Urothelium cell line (cell line): ENCODE results near the gene ZNF232.
"Not testable (repeated sequence)": the region's sequence is repeated elsewhere in the genome, so short reads cannot be mapped to it uniquely, and the experiment has no call there.

ENCODE experiments used
- DNase-seq: peaks from one replicate; pipeline ENCODE4 v3.0.0; 2011; ENCODE audit warnings: low spot score, mixed read lengths
- FAIRE-seq: peaks from 2 replicates; lab custom pipeline; 2011; peaks lifted over from hg19 to GRCh38; lab: Jason Lieb, UNC

The ZNF232 gene

DNA sequence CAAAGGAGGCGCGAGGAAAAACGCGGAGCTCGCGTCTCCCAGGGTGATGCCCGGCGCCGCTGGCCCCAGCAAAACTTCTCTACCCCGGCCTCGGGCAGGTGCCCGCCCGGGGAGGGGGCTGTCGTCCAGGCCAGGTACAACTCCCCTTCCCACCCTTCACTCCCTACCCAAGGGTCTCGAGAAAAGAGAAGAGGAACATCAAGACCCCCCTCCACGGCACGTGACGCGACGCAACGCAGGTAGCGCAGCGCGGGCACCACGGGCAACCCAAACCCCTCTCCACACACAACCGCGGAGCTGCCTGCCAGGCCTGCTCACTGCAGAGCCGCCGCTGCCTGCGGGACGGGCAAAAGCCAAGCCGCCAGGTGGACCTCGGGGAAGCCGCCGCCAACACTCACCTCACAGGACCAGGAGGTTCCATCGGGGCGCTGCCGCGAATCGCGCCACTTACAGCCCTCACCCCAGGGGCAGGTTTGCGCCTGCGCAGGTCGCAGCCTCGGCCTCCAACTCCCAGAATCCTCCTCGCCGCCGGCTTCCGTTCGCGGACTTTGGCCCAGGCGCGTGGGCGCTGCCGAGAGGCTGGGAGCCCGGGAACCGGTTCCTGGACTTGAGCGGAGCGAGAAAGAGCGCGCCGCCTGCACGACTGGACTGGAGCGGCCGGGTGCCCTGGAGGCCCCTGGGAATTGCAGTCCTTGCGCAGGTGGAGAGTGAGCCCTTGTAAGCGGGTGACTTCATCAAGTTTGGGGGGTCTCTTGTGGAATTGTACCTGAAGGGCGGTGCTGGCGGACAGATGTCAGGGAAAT, at the start of gene ZNF232:
Gene ZNF232 (minus strand): TSS at position 477 of the 803 bp plus-strand sequence. CDS start 56 bp downstream, at position 421.
- DNase-seq (peak; percentile 92), FAIRE-seq (no peak)

DNA sequence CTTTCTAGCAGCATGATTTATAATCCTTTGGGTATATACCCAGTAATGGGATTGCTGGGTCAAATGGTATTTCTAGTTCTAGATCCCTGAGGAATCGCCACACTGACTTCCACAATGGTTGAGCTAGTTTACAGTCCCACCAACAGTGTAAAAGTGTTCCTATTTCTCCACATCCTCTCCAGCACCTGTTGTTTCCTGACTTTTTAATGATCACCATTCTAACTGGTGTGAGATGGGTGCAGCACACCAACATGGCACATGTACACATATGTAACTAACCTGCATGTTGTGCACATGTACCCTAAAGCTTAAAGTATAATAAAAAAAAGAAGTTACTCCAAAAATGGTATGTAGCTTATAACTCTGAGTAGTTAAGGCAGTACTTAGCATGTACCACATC, 49.0 kb upstream of the ZNF232 start:
- not testable (repeated sequence) for DNase-seq, FAIRE-seq

DNA sequence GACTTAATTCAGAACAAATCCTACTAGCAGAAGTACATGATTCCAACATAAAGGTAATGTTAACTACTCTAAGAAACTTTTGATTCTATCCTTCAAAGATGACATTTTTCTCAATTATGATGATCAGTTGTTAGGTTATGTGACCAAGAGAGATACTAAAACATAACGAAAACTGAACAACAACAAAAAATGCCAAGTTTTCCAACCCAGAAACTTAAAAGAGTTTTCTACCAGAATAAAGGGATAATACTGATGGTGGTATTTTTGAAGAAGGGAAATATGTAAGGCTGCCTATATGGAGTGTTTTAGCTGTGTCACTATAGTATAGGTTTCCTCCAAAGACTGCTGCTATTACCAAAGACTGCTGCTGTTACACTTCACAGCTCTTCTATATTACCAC, 34.4 kb upstream of the ZNF232 start:
- not testable (repeated sequence) for FAIRE-seq, DNase-seq

DNA sequence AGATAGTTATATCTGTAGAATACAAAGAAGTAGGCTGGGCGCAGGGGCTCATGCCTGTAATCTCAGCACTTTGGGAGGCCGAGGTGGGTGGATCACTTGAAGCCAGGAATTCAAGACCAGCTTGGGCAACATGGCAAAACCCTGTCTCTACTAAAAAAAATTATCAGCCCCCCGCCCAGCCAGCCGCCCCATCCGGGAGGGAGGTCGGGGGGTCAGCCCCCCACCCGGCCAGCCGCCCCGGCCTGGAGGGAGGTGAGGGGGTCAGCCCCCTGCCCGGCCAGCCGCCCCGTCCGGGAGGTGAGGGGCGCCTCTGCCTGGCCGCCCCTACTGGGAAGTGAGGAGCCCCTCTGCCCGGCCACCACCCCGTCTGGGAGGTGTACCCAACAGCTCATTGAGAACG, 31.2 kb upstream of the ZNF232 start:
- not testable (repeated sequence) for FAIRE-seq, DNase-seq

DNA sequence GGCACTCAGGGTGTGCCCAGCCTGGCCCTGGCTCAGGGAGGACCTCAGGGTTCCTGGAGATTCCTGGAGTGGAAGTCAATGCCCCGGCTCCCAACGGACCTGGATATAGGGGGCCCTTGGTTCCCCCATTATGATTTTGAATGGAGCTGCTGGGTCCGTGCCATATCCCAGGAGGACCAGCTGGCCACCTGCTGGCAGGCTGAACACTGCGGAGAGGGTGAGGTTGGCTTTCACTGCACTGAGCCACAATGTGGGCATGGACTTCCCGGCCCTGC, 27.7 kb upstream of the ZNF232 start:
- FAIRE-seq: no peak
- DNase-seq: no peak

DNA sequence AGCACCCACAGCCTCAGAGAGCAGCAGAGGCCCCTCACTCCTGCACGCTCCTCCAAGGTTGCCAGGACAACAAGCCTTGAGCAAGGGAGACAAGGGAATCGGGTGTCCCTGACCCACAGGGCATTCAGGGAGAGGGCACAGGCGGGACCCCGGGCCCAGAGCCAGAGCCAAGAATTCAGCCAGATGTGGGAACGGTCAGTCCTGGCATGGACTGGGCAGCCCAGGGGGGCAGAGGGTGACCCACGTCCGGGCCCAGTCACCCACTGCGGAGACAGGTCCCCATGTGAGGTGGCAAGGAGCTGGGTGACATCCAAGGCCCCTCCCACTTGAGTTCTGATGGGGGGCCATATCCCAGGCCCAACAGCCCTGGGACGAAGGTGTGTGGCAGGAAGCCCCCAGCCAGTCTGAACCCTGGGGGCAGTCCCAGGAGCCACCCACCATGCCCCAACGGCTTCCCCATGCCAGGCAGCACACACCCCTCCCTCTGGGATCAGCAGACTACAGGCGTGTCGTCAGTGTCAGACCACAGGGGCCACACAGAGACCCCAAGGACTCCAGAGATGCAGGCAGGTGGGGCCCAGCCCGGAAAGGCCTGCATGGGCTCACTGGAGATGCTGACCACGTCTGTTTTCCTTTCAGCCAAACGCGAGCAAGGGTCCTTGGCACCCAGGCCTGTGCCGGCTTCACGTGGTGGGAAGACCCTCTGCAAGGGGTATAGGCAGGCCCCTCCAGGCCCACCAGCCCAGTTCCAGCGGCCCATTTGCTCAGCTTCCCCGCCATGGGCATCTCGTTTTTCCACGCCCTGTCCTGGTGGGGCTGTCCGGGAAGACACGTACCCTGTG, 27.2 kb upstream of the ZNF232 start:
- DNase-seq: no peak
- FAIRE-seq: no peak

DNA sequence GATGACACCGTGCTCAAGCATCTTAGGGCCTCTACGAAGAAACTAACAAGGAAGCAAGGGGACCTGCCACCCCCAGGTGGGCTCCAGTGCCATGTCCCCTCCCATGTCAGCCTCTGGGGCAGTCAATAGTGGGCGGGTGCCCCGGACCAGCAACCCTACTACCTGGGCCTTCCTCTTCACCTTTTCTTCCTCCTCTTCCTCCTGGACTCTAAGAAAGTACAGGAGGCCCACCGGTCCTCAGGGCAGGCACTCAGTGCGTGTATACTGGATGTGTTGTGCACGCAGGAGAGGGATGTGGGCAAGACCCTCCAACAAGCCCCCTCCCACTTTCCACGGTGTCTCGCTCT, 26.5 kb upstream of the ZNF232 start:
- FAIRE-seq, DNase-seq: not testable (repeated sequence)

DNA sequence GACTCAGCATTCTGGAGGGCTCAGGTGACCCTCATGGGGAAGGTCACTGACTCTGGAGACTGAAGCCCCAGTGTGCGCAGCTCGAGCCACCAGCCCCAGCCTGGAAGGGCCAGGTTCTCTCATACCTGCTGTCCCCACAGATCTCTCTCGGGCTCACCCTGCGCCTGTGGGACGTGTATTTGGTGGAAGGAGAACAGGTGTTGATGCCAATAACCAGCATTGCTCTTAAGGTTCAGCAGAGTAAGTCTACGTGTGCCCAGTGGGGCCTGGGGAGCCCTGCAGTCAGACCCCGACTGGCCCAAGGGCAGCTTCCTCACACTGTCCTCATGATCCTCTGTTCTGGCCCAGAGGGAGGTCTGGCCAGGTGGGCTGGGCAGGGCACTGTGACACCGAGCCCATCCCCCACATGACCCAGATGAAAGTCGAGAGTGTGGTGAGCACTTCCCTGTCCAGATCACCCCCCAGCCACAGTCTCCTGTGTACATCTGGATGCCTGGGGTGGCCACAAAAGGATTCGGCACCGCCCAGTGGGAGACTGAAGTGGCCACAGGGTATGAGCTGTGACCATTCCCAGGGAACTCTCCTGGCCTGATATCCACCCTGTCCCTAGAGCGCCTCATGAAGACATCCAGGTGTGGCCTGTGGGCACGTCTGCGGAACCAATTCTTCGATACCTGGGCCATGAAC, 26.0 kb upstream of the ZNF232 start:
- not testable (repeated sequence) for DNase-seq, FAIRE-seq

DNA sequence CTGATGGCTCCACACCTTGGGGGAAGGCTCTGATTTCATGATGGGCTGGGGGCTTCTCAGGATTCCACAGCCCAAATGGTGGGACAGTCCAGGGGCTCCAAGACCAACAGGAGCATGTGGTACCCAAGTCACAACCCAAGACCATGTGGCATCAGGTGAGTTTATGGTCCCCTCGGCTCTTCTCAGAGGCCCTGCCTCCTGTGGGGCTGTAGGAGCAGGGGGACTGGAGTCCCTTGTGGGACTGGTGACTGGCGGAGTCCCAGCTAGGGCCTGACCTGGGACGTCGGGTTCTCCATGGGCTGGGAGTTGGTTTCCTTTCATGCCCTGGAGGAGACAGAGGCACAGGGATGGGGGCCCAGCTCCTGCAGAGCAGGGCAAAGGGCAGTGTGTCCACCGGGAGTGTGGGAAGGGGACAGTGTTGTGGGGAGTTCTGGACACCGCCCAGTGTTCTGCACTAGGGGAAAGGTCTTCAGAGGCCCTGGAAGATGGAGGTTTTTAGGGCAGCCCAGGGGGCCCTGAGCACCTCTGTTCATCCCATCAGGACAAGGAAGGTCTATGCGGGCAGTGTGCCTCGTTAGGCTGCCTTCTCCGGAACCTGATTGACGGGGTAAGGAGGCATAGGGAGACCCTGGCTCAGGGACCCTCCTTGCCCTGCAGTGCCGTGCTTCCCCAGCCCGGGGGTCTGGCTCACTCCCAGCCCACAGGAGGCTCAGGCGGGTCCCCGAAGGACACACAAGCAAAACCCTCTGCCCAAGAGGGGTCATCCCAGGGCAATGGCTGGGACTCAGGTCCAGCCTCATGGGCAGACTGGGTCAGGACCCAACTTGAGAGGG, 25.1 kb upstream of the ZNF232 start:
- FAIRE-seq, DNase-seq: not testable (repeated sequence)

DNA sequence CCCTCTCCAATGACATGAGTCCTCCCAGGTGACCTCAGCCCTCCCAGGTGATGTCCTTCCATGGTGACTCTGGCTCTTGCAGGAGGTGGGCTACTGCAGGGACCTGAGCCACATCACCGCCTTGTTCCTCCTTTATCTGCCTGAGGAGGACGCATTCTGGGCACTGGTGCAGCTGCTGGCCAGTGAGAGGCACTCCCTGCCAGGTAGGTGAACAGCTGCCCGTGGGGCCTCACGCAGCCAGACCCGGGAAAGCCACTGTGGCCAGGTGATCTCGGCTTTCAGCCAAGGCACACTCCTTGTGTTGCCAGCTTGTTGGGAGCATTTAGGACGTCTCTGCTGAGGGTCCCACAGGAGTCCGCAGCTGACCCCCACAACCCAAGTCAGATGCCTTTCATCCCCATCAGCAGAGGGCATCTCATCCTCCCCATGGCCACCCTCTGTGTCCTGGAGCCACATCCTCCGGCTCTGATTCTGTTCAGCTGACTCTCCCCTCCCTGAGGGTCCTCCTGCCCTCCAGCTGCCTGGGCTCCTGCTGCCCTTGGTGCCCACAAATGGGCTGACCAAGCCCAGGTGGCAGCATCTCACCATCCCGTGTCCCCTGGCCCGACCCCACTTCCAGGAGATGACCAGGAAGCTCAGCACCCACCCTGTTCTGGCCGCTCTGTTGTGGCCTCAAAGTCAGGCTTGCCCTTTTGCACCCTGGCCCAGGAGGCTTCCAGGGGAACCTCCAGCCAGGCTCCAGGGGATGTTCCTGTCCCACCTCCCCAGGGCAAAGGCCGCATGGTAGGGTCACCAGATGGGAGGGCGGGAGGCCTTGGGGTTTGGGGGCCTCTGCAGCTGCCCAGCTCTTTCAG, 24.3 kb upstream of the ZNF232 start:
- DNase-seq (no peak), FAIRE-seq (no peak)

DNA sequence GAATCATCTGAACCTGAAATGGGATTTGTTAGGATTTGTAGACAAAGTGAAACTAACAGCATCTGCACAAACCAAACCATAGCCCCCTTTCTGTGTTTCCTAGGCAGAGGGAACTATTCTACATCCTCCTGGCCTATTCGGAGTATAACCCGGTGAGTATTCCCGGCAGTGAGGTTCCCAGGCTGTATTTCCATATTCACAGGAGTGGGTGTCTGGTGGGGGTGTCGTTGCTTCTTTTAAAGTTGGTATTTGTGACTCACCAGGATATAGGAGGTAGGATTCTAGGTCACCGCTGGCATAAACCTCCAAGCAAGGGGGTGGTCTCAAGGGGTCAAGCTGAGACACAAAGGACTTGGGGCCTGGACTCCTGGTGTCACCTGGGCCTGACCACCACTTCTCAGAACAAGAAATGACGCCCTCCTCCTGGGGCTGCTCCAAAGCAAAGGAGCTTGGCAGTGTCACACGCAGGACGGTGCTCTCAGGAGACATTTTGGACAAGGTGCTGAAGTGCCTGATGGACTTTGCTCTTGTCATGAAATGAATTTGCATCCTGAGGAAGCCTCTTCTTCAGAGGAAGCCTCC, 23.5 kb upstream of the ZNF232 start:
- DNase-seq, FAIRE-seq: not testable (repeated sequence)

DNA sequence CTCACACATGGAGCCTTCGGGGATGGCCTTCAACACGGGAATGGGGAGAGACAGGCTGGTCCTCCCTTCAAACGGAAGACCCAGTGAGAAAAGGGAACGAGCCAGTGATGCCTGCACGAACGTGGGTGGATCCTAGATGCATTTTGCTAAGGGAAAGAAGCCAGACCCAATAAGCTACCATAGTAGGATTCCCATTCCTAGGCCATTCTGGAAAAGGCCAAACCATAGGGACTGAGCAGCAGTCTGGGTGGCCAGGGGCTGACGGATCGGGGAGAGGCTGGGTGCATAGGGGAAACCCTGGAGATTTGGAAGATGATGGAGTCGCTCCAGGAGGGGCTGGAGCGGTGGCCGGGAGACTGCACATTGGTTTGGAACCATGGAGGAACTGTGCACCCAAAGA, 22.9 kb upstream of the ZNF232 start:
- FAIRE-seq, DNase-seq: not testable (repeated sequence)

DNA sequence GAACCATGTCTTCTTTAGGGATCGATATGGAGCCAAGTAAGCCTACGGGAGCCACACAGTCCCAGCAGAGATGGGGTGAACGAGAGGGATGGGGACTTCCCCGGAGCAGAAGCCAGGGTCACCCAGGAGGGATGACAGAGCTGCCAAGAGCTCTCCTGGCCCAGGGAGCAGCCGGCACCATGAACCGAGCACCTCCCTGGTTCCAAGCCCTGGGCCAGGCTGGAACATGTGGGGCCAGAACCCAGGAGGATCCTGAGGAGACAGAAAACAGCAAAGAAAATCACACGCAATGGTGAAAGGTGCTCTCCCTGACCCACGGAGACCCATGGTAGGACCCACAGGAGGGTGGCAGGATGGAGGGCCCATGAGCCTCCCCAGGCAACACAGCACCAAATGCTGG, 22.3 kb upstream of the ZNF232 start:
- DNase-seq, FAIRE-seq: not testable (repeated sequence)

DNA sequence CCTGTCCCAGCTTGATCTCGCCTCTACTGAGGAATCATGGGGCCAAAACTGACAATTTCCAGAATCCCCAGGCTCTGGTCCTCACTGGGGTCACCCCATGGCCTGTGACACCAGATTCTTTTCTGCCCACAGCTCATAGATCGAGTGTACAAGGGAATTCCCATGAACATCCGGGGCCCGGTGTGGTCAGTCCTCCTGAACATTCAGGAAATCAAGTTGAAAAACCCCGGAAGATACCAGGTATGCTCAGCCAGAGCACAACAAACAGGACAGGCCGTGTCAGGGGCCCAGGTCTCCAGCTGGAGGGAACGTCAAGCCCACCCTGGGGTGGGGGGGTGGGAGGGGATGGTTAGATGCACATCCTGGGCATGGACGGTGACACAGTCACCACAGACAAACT, 21.6 kb upstream of the ZNF232 start:
- FAIRE-seq (no peak), DNase-seq (no peak)

DNA sequence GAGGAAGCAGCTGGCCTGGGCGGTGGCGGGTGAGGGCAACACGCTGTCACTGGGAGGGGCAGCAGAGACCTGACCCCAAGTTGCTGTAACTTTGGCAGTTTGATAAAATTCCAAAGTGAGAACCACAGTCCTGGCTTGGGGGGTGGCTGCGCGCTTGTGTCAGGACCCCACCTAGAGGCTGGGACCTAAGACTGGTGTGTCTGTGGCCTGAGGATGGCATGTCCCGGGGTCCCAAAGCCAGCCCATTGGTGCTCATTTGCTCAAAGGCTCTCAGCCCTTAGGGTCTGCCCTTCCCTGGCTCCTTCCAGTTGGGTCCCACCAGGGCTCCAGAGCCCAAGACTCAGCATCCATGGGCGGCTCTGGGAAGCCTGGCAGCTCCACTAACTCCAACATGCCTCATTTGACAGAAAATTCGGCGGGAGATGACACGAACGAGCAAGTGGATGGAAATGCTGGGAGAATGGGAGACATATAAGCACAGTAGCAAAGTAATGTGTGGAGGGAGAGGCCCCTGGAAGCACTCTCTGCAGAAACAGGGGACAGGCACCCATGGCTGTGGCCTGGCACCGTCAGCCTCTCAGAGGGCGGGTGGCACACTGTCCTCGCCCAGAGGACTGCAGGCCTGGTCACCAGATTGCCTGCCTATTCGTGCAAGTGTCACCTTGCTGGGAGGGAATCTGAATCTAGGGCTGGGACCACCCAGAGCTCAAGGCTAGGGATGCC, 21.0 kb upstream of the ZNF232 start:
- FAIRE-seq, DNase-seq: not testable (repeated sequence)

DNA sequence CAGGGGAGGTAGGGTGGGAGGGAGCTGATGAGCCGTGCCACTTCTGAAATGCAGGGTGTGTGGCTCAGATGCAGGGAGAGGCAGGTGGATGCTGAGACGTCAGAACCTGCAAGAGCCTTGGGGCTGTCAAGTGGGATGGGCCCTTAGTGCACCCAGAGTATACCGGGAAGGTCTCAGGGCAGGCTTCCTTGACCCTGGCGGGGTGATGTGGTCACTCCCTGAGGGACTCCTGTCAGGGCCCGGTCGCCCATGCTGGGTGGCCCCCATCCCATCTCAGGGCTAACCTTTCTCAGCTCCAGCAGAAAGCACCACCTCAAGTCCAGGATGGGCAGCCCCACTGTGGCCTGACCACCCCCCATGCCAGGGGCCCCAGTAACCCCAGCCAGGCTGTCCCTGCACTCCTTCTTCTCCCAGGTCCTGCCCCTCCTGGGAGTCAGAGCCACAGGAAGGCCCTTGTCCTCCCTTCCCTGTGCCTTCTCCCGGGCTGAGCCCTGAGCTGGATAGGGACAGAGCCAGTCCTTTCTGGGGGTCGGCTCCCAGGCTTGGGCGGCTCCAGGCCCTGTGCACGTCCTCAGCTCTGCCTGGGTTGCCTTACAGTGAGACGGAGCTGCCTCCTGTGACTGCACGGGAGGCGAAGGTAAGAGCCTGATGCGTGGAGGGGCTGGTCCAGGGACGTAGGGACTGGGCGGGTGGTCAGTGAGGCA, 20.3 kb upstream of the ZNF232 start:
- not testable (repeated sequence) for FAIRE-seq, DNase-seq

DNA sequence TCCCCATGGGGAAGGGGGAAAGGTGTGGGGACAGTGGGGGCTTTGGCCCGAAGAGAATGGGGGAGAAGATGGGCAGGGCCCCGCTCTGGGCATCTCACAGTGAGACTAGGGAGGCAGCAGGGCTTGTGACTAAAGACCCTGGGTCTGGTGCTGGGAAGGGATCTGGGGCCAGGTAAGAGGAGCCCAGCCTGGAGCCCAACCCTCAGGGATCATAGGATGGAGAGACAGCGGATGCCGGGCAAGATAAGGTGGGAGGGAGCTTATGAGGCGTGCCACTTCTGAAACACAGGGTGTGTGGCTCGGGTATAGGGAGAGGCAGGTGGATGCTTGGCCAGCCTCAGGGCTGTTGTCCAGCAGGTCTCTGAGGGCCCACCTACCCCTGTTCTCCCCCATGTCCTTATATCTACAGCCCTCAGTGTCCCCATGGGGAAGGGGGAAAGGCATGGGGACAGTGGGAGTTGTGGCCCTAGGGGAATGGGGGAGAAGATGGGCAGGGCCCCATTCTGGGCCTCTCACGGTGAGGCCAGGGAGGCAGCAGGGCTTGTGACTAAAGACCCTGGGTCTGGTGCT, 19.6 kb upstream of the ZNF232 start:
- FAIRE-seq: no peak
- no peak for DNase-seq

DNA sequence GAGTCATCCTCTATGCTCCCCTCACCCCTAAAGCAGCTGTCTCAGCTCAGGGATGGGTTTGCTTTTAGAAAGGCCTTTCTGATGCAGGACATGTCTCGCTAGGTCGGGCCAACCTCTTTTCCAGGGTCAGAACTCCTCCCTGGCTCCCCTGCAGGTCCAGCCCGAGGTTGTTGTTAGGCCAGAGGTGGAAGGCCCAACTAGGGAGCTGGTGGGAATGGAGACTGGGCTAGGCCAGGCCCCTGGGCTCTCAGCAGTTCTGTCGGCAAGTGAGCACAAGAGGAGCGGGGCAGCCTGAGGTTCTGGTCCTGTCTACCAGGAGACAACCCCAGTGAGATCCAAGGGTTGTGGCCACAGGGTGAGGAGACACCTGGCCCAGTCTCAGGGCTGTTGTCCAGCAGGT, 19.0 kb upstream of the ZNF232 start:
- FAIRE-seq, DNase-seq: not testable (repeated sequence)
